Urothelium cell line (cell line): ENCODE results near the gene TMEM240.
A peak's percentile ranks its signal among the peaks of the same experiment; 100 is the strongest.
"Not testable (repeated sequence)": the region's sequence is repeated elsewhere in the genome, so short reads cannot be mapped to it uniquely, and the experiment has no call there.

Experiments used
- DNase-seq: peaks from one replicate; pipeline ENCODE4 v3.0.0; 2011; ENCODE audit warnings: low spot score, mixed read lengths
- FAIRE-seq: peaks from 2 replicates; lab custom pipeline; 2011; peaks lifted over from hg19 to GRCh38; lab: Jason Lieb, UNC

The TMEM240 gene

DNA sequence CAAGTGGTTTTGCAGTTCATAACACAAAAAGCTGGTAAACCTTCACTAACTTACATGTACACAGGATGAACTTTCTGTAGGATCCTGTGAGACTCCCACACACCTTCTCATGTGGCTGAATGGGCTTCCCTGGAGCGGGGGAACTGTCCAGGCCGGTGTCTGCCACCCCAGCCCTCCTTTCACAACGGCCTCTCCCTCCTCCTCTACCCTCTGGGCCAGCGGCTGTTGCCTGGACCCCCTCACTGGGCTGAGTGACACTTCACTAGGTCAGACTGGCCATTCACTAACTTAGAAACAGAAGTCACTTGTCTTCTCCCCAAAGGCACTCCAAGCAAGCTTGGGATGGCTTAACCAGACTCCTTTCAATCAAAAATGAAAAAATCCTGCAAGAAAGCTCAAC, 18.2 kb upstream of the TMEM240 start:
- DNase-seq: no peak
- FAIRE-seq: no peak

DNA sequence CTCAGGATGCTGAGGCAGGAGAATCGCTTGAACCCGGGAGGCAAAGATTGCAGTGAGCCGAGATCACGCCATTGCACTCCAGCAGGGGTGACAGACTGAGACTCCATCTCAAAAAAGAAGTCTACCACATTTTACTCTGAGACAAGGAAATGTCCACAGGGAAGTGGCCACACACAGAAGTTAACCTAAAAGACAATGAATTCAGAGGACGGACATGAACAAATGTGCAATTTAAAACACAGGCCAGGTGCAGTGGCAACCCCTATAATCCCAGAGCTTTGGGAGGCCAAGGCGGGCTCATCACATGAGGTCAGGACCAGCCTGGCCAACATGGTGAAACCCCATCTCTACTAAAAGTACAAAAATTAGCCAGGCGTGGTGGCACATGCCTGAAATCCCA, 17.3 kb upstream of the TMEM240 start:
- FAIRE-seq, DNase-seq: not testable (repeated sequence)

DNA sequence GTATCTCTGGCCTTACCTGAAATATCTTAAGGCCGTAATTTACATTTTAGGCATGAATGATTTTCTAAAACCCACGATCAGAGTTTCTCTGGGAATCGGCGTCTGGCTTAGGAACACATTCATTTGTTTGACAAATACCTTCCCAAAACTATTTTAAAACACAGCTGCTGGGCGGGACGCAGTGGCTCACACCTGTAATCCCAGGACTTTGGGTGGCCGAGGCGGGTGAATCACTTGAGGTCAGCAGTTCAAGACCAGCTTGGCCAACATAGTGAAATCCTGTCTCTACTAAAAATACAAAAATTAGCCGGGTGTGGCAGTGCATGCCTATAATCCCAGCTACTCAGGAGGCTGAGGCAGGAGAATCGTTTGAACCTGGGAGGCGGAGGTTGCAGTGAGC, 16.5 kb upstream of the TMEM240 start:
- not testable (repeated sequence) for FAIRE-seq, DNase-seq

DNA sequence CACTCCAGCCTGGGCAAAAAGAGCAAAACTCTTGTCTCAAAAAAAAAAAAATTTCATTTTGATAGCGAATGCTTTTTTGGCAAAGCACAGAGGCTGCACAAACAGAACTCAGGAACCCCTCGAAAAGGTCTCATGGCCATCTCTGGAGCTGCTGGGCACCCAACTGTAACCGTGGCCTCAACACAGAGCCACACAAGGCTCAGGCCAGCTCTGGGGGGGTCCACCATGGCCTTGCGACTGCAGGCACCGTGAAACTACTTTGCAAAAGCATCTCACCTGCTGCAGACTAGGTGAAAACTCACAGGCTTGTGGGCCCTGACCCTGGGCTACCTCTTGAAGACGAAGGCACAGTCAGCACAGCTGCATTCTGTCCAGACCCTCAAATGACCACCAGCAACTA, 16.1 kb upstream of the TMEM240 start:
- no peak for FAIRE-seq

DNA sequence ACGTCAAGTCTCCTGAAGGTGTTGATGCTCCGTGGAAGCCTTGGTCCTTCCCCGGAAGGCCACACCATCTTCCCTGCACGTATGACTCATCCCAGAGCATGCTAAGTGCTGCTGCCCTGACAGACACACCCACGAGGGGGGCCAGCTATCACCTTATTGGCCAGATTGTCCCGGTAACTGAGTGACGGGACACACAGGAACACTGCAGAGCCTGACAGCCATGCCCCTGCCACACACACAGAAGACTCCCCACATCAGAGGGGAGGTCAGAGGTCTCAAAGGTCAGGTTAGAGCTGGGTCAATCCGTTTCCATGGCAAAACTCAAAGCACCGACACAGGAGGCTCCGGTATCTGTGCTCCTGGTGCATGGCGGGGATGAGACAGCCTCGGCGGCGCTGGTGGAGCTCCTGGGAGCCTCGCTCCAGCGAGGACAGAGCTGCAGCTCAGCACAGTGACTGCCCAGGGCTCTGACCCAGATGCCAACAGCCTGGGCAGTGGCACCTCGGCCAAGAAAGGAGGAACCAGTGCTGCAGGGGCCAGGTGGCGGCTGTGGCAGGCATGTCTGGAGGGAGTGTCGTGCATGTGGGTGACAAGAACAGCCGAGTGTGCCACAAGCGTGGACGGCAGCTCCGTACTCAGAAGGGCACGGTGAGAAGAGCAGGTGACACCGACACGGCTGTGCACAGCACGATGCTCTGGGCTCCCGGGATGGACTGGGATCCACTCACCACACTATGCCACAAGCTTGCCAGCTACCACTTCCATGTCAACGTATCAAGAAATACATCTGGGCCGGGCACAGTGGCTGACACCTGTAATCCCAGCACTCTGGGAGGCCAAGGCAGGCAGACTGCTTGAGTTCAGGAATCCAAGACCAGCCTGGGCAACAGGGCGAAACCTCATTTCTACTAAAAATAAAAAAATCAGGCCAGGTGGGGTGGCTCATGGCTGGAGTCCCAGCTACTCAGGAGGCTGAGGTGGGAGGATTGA, 14.8 kb upstream of the TMEM240 start:
- no peak for FAIRE-seq
- peak; percentile 31 for DNase-seq

More for the DNA sequence above, 16.1 kb upstream of the TMEM240 start:
- no peak for DNase-seq

DNA sequence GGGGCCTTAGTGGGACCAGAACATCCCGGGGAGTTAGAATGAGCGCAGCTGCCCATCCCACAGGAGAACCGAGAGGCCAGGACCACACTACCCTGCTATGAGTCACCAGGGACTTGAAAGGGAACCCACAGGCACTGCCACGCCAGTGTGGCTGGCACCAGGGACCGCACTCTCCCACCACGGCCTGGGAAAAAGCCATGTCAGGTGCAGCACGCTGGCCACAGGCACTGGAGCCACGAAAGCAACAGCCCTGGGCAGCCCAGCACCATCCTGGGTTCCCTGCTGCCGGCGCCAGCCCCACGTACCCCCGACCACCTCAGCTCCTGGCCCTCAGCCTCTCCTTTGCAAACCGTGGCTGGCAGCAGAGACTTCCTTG, 14.1 kb upstream of the TMEM240 start:
- FAIRE-seq (no peak), DNase-seq (no peak)

DNA sequence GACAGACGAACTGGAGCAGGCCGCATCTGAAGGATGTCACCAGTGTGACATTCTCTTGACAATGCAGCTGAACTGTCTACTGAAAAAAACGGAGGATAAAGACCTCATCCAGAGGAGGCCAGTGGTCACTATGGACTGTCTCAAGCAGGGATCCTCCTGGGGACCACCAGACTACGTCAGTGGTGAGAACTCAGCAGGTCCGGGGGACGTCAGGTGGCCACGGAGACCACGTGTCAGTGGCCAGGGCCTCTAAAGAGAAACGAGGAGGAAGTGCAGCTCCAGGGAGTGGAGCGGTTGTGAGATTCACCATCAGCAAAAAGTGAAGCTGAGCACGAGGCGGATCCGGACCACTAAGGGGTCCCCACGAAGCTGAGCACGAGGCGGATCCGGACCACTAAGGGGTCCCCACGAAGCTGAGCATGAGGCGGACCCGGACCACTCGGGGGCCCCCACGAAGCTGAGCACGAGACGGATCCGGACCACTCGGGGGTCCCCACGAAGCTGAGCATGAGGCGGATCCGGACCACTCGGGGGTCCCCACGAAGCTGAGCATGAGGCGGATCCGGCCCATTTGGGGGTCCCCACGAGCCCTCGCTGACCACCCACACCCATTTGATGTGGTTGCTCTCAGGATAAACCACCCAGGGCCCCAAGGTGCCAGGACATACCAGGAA, 13.5 kb upstream of the TMEM240 start:
- FAIRE-seq (no peak), DNase-seq (no peak)

DNA sequence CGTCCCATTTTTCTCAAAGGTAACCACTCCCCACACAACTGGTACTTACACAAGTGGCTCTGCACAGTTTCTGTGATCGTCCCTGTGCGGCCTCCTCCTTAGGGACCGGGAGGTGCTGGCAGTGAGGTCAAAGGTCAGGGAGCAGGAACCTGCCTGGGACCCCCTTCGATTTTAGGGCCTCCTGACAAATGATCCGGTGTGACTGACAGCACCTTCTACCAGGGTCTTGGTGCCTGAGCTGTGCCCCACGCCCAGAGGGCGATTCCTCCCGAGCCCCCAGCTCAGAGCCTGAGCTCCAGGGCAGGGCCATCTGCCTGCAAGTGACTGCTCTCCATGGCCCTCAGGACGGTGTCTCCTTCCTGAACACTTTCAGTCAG, 11.8 kb upstream of the TMEM240 start:
- DNase-seq: no peak
- no peak for FAIRE-seq

DNA sequence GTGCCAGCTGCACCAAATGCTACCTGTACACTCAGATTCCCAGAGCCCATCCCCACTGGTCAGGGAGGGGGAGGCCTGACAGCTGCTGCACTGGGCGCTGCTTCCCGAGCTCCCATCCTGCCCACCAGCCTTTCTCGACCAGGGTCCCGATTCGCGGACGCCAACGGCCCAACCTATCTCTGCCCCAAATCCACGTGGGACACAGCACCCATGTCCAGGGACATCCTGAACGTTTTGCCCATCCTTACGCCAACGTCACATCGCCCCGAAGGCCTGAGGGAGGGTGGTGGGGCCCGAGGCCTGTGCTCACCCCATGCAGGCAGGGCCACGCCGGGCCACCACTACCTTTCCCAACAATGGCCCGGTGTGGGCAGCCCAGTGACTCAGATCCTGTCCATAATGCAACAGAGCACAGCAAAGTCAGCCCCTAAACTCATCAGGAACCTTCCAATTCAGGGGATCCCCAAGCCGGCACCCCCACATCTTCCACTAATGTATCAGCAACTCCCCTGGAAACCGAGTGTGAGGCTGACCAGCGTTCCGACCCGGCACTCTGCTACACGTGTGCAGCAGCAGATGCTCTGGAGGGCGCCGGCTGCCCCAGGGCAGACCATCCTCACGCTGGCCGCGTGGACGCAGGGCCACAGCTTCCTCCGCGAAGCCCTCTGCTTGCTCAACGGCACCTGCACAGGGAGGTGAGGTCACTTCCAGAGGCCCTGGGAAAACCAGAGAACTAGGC, 11.3 kb upstream of the TMEM240 start:
- DNase-seq (no peak), FAIRE-seq (no peak)

DNA sequence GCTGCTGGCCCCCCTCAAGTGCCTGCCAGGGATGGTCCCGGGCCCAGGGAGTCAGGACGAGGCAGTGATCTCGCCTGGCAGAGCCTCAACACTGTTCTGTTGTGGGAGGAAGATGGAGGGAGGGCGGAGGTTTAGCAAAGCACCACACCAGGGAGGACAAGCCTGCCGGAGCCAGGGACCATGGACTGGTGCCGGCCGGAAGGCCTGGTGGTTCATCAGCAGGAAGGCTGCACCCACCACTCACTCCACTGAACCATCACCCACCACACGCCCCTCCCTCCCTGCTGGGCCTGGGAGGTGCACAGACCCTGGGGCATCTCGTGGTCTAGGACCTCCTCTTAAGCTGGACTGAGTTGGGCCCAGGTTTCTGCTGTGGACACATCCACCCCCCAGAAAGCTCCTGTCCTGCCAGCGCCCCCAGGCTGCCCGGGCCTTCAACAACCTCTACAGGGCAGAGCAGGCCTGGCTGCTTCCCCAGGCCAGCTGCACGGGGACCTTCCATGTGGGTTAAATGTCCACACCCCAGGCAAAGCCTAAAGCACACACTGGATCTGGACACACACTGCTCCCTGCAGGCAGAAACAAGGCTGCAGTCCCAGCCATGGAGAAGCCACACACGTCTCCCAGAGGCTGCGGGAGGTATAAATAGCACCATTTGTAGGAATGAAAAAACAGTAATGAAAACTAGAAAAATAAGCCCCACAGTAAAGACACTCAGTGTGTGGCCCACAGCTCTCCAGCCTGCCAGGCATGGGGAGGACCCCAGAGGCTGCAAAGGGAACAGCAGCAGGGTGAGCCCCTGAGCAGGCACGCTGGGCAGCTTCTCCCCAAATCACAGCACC, 10.4 kb upstream of the TMEM240 start:
- no peak for DNase-seq

DNA sequence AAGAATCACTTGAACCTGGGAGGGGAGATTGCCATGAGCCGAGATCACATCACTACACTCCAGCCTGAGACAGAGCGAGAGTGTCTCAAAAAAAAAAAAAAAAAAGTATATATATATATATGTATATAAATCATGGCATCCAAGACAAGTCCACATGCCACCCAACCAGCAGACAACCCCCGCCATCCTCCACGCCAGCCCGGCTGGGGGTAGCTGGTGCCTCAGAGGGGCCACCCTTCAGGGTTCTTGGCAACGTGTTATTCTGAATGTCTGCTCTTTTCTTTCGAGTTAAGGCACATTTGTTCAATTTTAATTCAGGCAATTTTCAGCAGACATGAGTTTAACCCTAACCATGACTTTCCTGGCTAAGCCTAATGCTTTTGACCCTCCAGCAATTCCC, 9.7 kb upstream of the TMEM240 start:
- DNase-seq (no peak), FAIRE-seq (no peak)

More for the DNA sequence above, 10.4 kb upstream of the TMEM240 start:
- no peak for FAIRE-seq

DNA sequence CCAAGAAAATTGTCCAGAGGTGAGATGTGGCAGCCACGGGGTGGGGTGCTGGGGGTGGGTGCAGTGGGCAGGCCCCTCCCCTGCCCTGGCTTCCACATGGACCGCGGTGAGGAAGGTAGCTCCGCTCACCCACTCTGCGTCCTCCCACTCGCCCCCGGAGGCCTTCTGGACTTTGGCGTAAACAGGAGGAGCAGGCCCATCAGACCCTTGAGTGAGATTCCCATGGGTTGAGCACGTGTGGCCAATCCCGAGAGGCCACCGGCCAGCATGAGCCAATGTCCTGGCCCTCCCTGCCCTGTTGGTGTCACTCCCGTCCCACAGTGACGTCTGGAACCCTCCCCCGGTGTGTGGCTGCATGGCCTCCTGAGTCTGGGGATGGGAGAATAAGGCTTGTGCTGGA, 8.2 kb upstream of the TMEM240 start:
- FAIRE-seq (no peak), DNase-seq (no peak)

DNA sequence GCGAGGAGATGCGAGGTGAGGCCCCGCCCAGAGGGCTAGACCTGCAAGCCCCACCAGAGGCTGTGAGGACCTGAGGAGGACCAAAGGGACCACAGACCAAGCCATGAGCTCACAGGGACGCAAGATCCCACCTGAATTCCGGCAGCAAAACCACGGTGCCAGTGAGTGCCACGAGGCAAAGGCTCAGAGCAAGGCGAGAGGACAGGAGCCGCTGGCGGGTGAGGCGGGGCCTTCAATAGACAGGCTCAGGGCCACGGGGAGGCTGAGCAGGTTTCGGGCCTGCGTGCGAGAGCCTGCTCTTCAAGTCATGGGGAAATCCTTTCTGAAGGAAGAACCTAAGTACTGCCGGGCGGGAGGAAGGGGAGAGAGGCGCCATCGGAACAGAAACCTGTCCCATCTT, 7.1 kb upstream of the TMEM240 start:
- FAIRE-seq: no peak

DNA sequence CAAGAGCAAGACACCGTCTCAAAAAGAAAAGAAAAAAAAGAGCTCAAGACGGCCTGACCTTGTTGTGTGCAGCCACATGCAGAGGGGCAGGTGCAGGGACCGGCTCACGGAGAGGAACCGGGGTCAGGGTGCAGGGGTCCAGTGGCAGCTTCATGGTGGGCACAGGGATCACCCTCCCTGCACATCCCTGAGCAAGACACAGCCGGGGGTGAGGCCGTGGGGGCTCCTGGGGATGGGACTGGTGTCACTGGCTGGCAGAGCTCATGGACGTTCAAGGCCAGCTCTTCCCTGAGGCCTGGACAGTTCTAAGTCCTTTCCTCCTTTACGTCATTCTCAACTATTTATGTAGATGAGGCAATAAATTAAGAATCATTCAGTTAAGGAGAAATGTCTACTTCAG, 6.6 kb upstream of the TMEM240 start:
- no peak for FAIRE-seq
- no peak for DNase-seq

More for the DNA sequence above, 7.1 kb upstream of the TMEM240 start:
- no peak for DNase-seq

DNA sequence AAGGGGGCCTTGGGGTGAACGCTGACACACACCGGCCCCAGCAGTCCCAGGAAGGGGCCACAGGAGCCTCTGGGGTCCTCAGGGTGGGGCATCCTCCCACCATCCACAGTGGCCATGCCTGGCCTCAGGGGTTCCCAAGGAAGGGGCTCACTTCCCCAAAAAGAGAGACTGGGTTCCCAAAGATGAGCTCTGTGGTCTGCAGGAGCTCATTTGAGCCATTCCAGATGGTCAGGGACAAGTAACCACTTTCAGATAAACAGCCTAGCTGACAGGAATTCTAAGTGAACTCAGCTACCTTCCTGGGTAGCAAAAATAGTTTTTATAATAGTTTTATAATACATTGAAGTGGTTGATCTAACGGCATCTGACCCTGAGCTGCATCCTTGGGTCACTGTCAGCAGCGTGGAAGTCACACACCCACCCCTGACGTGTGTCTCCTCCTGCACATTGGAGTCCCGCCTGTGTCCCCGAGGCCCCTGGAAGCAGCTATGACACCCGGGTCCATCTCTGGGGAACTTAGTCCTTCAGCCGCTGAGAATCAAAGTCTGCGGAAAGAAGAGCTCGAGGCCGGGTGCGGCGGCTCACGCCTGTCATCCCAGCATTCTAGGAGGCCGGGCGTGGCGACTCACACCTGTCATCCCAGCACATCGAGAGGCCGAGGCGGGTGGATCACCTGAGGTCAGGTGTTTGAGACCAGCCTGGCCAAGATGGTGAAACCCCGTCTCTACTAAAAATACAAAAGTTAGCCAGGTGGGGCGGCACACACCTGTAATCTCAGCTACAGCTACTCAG, 5.7 kb upstream of the TMEM240 start:
- FAIRE-seq: no peak
- DNase-seq: no peak

DNA sequence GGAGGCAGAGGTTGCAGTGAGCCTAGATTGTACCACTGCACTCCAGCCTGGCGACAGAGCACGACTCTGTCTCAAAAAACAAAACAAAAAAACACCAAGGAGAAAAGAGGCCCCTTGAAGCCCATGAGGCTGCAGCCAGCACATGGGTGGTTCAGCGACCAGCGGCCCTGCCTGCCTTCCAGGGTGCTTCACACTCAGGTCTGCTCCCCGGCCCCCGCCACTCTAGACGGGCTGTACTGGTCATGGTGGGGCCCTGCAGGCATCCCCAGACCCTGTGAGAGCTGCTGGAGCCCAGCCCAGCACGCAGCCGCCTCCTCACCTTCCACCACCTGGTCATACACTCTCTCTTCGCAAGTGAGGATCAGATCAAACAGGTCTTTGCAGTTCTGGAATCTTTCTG, 4.1 kb upstream of the TMEM240 start:
- DNase-seq: no peak
- FAIRE-seq: no peak

DNA sequence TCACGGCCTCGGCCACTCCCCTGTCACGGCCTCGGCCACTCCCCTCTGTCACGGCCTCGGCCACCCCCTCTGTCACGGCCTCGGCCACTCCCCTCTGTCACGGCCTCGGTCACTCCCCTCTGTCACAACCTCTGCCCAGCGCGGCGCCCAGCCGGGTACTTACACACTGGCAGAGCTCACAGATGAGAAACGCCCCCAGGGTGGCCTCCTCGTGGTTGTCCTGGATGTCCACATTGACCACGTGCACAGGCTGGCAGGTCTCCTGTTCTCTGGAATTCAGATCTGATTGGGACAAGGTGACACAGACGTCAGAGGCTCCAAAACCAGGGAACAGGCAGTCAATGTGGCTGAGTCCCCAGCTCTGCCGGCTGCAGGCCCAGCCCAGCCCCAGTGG, 3.3 kb upstream of the TMEM240 start:
- DNase-seq: no peak
- FAIRE-seq: no peak

DNA sequence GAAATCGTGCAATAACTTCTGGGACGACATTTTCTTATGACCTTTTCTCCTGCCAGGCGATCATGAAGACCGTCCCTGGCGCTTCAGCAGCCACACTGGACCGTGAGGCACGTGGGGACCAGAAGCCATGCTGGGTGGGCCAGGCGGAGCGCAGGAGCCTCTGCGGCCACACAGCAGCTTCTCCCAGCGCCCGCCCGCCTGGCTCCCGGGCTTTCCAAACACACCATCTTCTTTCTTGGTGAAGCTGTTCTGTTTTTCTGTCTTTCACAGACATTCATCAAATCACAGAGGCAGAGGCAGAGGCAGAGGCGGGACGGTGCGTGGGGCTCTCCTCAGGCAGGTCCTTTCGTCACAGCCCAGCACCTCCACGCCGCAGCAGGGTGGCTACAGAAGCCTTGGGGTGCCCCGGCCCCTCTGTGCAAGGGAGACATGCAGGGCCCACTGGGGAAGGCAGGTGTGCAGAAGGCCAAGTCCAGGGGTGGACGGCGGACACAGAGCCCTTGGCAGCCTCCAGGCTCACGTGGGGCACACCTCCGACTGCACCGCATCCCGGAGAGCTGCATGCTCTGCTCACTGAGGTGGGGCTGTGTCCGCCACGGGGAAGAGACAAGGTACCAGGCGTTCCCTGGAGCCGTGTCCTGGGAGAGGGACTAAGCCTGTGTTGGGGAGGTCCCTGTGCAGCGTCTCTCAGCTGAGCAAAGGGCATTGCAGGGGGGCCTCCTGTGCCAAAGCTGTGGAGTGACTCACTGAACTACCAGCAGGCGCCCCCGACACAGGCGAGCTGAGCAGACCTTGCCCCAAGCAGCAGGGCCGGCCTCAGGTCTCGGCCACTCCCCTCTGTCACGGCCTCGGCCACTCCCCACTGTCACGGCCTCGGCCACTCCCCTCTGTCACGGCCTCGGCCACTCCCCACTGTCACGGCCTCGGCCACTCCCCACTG, 2.6 kb upstream of the TMEM240 start:
- DNase-seq: no peak
- FAIRE-seq: no peak
